HL-60/S4 (cell line): ENCODE results near the gene GJD2.

ENCODE experiments used
- in situ Hi-C: fragments of 300-500 bp; cut with MboI; formaldehyde crosslinking; loops from 2 replicates; pipeline ENCODE4 v1.14.3; 2022; ENCODE audit warnings: low sequenced_read_pairs

The GJD2 gene

DNA sequence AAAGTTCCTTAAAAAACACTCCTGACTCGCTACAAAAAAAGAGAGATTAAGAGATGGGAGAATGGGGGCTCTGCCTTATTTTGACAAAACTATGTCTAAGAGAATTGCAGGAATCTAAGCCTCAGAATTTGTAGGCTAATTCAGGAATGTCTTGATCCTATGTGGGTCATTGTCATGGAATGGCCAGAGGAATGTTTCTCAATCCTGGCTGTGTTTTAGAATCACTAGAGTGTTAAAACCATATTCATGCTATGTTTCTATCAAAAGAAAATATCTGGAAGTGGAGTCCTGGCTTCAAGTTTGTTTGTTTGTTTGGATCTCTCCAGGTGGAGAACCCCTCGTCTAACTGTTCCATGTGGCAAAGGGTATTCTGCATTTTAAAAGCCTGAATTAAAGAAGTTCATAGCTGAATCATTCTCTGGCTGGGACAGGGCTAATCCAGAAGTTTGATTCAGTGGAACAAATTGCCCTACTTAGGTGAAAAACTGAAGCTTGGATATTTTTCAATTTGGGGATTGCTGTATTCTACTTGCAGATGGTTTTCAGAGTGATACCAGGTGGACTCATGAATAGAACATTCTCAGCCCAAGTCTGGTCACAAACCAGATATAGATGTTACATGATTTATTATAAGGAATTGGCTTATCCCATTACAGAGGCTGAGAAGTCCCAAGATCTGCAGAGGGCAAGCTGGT lies 28.2 kb downstream of the GJD2 start:
- in situ Hi-C loops, result no loop called here

DNA sequence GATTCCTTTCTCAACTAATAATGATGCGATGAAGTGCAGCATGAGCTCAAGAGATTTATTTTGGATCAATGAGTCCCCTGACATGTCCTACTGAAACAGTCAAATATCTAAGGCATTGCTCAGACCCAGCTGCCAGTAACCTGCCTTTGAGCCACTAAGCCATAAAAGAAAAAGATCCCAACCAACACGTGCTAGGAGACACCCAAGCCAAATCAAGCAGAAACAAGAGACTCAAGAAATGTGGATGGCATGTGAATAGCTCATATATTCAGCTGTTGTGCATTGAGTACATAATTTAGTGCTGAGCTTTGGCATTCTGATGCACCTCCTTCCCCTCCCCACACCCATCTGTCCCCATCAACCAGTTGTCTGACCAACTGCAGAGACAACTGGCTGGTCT lies 29.2 kb downstream of the GJD2 start:
- in situ Hi-C loops, result no loop called here

DNA sequence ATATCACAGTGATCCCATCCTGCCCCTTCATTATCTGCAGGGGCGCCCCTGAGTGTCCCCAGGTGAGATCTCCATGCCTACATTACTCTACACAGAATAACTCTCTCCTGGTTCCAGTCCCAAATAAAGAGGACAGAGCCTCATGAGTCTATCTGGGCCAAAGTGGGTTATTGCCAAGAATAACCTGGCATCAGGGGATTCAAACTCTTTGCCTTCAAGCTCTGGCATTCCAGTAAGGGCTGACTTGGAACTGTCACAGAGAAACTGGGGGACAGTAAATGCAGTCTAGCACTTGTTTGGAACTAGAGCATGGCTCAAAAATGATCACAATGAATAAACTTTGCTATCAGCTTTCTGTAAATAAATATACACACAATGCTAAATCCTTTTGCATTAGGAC lies 30.3 kb downstream of the GJD2 start:
- in situ Hi-C loops, result no loop called here

GRCh38 chr15:34722439-34722836 lies 32.4 kb downstream of the GJD2 start:
- in situ Hi-C loops, result no loop called here

GRCh38 chr15:34721802-34722438 lies 32.9 kb downstream of the GJD2 start:
- in situ Hi-C loops, result no loop called here

GRCh38 chr15:34721157-34721801 lies 33.5 kb downstream of the GJD2 start:
- in situ Hi-C loops, result no loop called here

DNA sequence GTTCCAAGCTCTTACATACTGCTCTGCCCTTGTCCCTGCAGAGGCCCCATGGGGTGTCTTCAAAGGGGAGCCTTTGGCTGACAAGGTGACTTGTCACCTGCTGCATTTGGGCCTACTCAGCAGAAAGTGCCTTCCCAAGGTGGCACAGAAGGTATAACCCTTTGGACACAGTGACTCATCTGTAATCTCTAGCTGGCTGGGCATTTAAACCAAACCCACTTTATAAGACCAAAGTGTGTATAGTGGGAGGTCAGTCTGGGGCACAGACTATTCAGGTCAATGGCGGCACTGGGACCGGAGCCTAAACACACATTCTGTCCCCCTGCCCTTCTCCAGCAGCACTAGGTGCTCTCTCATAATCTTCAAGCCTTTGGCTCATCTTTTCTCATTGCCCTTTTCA lies 35.1 kb downstream of the GJD2 start:
- in situ Hi-C loops, result no loop called here

- in situ Hi-C loops, result no loop called here
Observed at GRCh38 chr15:34718681-34719665, 35.8 kb downstream of the GJD2 start.

GRCh38 chr15:34717729-34718128 lies 37.1 kb downstream of the GJD2 start:
- in situ Hi-C loops, result no loop called here

DNA sequence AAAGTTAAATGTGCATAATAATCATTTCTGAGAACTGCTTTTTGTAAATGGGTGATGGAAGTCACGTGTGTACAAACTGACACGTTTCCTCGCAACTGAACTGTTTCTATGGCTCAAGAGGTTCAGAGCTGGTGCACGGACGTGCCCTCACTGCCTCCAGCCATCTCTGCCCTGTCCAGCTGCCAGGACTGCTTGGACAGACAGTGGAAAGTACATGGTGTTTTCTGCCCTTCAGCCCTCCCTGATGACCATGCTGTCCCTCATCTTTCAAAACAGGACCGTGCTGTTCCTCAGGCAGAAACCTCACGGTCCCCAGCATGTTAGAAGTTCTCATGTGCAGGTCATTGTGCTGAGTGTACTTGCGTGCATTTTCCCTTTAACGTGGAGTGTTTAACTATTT lies 38.7 kb downstream of the GJD2 start:
- in situ Hi-C loops, result no loop called here

DNA sequence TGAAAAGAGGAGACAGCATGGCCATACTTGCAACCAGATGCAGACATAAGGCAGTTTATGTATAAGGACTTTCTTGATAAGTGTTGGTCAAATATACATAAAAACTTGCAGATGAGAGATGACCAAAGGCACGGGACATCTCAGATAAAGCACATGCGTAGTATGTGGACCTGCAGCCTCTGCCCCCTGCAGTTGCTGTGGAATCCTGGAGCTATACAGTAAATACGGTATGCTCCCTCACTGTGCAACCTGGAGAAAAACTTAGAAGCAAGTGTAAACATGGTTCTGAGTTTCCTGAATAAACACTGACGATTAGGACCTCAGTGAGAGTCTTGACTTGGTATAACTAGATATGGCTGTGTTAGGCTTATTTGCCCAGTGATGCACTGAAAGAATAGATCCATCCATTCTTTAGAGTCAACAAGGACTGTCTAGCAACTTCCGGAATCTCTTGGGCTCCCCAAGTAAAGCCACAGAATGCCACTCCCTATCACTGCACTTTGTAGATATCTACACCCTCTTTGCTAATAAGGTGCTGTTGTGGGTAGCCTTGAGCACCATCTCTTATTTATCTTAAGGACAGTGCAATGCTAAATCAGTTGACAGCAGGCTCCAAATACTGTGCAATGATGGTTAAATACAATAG lies 40.2 kb downstream of the GJD2 start:
- in situ Hi-C loops, result no loop called here

DNA sequence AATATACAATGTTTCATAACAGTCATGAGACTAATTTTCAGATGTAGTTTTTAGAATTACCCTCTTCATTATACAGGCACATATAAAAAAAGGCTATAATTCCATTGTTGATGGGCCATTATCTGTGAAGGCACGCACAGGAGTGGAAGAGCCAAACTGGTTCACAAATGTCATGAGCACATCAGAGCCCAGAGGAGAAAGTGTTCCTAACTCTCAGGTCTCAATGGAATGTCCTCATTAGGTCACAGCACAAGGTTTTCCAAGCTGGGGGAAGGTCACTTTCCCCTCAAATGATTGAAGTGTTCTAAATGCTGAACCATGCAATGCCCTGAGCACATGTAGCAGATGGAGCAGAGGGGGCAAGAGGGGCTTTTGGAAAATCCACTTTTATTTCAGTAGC lies 41.2 kb downstream of the GJD2 start:
- in situ Hi-C loops, result no loop called here

GRCh38 chr15:34709866-34710265 lies 44.9 kb downstream of the GJD2 start:
- in situ Hi-C loops, result no loop called here

GRCh38 chr15:34708422-34708821 lies 46.4 kb downstream of the GJD2 start:
- in situ Hi-C loops, result no loop called here

DNA sequence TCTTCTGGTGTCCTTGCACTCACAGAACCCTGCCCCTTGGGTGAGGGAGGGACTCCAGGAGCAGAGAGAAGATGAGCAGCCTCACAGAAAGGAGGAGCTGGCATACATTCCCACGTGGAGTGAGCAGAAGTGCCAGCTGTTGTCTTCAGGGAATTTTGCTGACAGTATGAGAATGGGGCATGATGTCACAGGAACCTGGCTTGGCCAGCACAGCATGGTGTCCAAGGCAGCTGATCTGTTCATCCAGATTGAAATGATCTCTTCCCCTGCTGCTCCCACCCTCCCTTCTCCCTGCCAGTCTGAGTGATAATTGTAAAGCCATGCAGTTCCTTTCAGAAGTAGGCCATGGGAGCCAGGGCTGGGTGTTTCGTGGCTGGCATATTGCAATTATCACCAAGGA lies 53.3 kb downstream of the GJD2 start:
- in situ Hi-C loops, result no loop called here
